ENCODE results near the gene ABCC11. TPM values are rescaled to one million over a fixed set of nuclear protein-coding genes. Genes with fewer than 3 reads are reported as not detected.
A peak's percentile ranks its signal among the peaks of the same experiment; 100 is the strongest.

The ABCC11 gene
- total and polyA plus RNA-seq, 2 of the 13 experiments (the other 11 are each of a cell fraction or from before 2014, with no cell fraction given): 1.0 to 1.4 TPM

DNA sequence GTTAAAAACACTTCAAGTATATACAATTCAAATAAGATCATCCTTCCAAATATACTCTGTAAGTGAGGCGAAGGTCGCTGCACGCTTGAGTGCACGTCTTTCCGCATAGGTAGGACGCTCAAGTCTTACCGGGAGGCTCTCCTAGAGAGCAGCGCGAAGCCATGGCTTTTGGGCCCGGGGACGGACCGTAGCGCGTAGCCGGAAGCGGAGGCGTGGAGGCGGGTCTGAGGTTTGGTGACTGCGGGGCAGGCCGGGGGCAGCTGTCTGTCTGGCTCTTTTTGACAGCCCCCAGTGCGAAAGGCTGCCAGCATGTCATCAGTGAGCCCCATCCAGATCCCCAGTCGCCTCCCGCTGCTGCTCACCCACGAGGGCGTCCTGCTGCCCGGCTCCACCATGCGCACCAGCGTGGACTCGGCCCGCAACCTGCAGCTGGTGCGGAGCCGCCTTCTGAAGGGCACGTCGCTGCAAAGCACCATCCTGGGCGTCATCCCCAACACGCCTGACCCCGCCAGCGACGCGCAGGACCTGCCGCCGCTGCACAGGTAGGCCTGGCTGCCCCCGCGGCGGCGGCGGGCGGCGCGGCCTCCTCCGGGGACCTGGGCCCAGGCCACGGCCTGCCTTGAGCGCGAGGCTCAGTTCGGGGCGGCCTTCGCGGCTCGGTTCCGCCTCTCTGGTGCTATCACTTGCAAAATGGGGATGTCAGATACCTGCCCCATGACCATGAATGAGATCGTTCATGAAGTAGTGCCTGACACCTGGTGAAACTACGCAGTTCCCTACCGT lies 3.1 kb downstream of the ABCC11 start, which contains the start of gene LONP2 (continued):
- TF ChIP-seq, protein P1, sequence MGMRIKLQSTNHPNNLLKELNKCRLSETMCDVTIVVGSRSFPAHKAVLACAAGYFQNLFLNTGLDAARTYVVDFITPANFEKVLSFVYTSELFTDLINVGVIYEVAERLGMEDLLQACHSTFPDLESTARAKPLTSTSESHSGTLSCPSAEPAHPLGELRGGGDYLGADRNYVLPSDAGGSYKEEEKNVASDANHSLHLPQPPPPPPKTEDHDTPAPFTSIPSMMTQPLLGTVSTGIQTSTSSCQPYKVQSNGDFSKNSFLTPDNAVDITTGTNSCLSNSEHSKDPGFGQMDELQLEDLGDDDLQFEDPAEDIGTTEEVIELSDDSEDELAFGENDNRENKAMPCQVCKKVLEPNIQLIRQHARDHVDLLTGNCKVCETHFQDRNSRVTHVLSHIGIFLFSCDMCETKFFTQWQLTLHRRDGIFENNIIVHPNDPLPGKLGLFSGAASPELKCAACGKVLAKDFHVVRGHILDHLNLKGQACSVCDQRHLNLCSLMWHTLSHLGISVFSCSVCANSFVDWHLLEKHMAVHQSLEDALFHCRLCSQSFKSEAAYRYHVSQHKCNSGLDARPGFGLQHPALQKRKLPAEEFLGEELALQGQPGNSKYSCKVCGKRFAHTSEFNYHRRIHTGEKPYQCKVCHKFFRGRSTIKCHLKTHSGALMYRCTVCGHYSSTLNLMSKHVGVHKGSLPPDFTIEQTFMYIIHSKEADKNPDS (CRISPR knock-in tag; IDR thresholded peaks at IDR 0.05): 0 out of 2 replicates have a peak, but pooled peaks have one; percentile 29
- TF ChIP-seq FOXC1 (CRISPR knock-in tag; IDR thresholded peaks at IDR 0.05; ENCODE audit: borderline replicate concordance): peak; percentile 95
- TF ChIP-seq PRDM10 (CRISPR knock-in tag; IDR thresholded peaks at IDR 0.05; ENCODE audit: low read depth): peak; percentile 84
- peak; percentile 96 for TF ChIP-seq MXD1 (CRISPR knock-in tag; IDR thresholded peaks at IDR 0.05)
- TF ChIP-seq KDM2A (CRISPR knock-in tag; IDR thresholded peaks at IDR 0.05; ENCODE audit: borderline replicate concordance, low read depth): peak; percentile 99
- peak; percentile 91 for TF ChIP-seq ZGPAT (CRISPR knock-in tag; IDR thresholded peaks at IDR 0.05)
- TF ChIP-seq, protein P2, sequence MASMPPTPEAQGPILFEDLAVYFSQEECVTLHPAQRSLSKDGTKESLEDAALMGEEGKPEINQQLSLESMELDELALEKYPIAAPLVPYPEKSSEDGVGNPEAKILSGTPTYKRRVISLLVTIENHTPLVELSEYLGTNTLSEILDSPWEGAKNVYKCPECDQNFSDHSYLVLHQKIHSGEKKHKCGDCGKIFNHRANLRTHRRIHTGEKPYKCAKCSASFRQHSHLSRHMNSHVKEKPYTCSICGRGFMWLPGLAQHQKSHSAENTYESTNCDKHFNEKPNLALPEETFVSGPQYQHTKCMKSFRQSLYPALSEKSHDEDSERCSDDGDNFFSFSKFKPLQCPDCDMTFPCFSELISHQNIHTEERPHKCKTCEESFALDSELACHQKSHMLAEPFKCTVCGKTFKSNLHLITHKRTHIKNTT (CRISPR knock-in tag; IDR thresholded peaks at IDR 0.05): 0 out of 2 replicates have a peak, but pooled peaks have one; percentile 84
- TF ChIP-seq ZNF292 (CRISPR knock-in tag; IDR thresholded peaks at IDR 0.05; ENCODE audit: borderline replicate concordance, low read depth): peak; percentile 93
- TF ChIP-seq THAP8 (CRISPR knock-in tag; IDR thresholded peaks at IDR 0.05; ENCODE audit: borderline replicate concordance): no peak
- peak; percentile 49 for TF ChIP-seq SIX4 (CRISPR knock-in tag; IDR thresholded peaks at IDR 0.05)
- no peak for TF ChIP-seq RORA (CRISPR knock-in tag; IDR thresholded peaks at IDR 0.05)
- TF ChIP-seq ATF7-NPFF (CRISPR knock-in tag; IDR thresholded peaks at IDR 0.05; ENCODE audit: low read depth): peak; percentile 96
- TF ChIP-seq CSRNP1 (CRISPR knock-in tag; IDR thresholded peaks at IDR 0.05): peak; percentile 86; the same call in 1 of the 2 replicates
- peak; percentile 61; the same call in 1 of the 2 replicates for TF ChIP-seq ZNF766 (CRISPR knock-in tag; IDR thresholded peaks at IDR 0.05; ENCODE audit: borderline replicate concordance)
- TF ChIP-seq NRL (CRISPR knock-in tag; IDR thresholded peaks at IDR 0.05; ENCODE audit: borderline replicate concordance): peak; percentile 82

Data from HepG2 (cell line).